GM18909 (cell line): ENCODE measurements around the gene SKAP1.
"Not testable (repeated sequence)": the region's sequence is repeated elsewhere in the genome, so short reads cannot be mapped to it uniquely, and the experiment has no call there.

Experiments used
- ATAC-seq: cut with Tn5 transposase; IDR thresholded peaks from one replicate; pipeline ENCODE4 v1.9.1; 2021; ENCODE audit warnings: mild to moderate bottlenecking; ENCODE audit not compliant: unreplicated experiment, poor library complexity

Gene SKAP1

GRCh38 chr17:48186317-48186716 is 243.7 kb downstream of the SKAP1 start:
- not testable (repeated sequence) for ATAC-seq

- ATAC-seq: no peak
These were observed 245.3 kb downstream of the SKAP1 start for GRCh38 chr17:48184721-48185120.

DNA sequence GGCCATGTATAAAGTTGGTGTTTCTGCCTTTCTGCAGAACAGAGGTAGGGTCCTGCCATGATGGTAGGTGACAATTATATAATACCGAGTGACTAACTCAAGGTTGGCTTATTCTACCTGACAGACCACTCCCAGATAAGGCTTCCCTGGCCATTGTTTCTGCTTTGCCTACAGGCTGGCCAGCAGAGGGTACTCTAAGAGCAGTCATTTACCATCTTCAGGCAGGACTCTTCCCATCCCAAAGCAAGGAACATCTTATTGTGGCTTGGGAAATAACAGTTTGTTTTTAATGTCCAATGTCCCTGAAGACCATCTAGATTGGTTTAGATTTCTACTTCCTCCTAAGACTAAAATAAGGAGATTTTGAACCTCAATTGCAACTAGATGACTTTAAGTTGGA is 248.4 kb downstream of the SKAP1 start:
- no peak for ATAC-seq

DNA sequence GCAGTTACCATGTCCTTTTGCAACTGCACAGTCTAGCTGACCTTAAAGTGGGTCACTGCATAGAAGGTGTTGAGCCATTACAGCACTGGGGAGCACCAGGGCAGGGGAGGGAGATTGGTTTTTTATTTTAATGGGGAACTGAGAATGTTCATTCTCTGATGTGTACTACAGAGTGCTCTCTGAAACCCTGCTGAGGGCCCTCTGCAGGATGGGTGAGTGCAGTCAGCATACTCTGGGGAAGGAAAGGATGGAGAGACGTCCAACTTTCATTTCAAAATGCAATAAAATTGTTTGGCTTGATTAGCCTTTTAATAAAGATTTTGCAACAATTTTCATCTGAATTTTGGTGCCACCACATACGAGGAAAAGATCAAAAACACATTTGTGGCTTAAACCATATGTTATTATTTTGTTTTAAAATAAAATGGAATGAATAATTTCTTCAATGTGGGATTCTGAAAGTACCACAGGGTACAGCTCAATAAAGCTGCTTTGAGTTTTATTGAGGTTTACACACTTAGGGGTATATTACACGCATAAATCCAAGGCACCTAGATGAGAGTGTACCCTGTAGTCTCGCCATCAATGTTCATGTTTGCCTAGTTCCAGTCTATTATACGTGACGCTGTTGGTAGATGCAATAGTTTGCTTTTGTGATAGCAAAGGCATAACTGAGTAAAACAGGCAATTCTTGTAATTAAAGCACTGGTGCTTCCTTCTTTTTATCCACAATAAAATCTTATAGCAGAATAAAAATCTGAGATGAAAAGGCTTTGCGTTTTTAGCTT is 249.0 kb downstream of the SKAP1 start:
- no peak for ATAC-seq

GRCh38 chr17:48179071-48179945 is 250.7 kb downstream of the SKAP1 start:
- ATAC-seq: no peak

DNA sequence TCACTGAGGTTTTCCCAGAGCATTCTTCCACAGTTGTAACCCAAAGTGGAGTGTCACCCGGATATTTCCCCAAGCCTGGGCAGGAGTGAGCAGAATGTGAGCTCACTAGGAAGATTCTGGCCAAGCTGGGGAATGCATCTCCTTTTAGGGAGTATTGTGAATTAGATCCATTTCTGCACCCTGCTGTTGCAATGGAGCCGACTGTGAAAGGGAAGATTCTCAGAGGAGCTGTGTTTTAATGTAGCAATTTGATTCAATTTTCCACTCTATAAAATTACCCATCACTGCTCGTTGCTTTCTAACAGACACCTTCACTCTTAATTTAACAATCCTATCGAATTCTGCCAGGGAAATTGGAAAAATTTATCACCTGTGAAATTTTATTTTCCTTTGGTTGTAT is 251.7 kb downstream of the SKAP1 start:
- no peak for ATAC-seq

GRCh38 chr17:48177816-48178215 is 252.2 kb downstream of the SKAP1 start:
- no peak for ATAC-seq

GRCh38 chr17:48176471-48176855 is 253.6 kb downstream of the SKAP1 start:
- ATAC-seq: no peak

- ATAC-seq: no peak
These were observed 254.1 kb downstream of the SKAP1 start for GRCh38 chr17:48175692-48176470.

GRCh38 chr17:48174833-48175523 is 255.0 kb downstream of the SKAP1 start:
- no peak for ATAC-seq

GRCh38 chr17:48173191-48173984 is 256.6 kb downstream of the SKAP1 start:
- ATAC-seq: no peak

DNA sequence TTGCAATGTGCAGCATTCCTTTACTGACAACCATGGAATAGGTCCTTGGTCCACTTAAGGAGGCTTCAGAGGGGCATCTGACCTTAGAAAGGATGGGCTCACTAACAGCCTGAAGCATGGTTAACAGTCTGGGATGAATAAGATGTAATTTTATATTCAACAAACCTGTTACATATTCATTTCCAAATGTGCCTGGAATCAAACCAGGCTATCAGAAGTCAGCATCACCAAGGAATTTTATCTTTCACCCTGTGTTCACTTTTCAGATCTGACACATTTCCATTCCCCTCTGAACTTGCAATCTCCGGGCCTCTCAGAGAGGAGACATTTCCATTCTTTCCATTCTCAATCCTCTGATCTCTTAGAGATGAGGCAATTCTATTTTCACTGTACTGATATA is 260.1 kb downstream of the SKAP1 start:
- ATAC-seq: no peak

GRCh38 chr17:48163809-48164208 is 266.2 kb downstream of the SKAP1 start:
- ATAC-seq: no peak

GRCh38 chr17:48162946-48163506 is 267.0 kb downstream of the SKAP1 start:
- ATAC-seq: no peak

DNA sequence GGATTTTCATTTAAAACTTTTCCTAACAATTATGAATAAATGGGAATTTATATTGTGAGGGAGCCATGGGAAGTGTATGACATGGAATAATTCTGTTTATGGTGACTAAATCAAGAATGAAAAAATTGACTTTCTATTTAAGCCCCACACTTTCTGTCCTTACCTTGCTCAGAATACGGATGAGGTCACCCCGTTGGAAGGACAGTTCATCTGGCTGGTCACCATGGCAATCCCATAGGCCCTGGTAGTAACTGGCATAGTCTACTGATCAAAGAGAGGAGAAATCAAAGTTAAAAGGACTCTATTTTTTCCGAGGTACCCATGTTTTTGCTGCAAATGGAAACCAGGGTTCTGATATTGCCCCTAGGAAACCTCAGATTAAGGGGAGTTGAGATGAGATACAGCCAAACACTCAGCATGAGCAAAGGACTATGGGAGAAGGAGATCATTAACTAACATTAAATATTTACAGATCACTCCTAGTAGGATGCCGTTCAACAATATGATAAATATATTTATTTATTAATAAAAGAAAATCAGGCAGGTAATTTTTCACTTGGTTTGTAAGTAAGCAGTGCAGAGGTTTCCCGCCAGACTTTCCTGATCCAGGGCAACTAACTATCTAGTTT is 267.6 kb downstream of the SKAP1 start:
- no peak for ATAC-seq

- ATAC-seq: no peak
These were observed 268.7 kb downstream of the SKAP1 start for GRCh38 chr17:48161127-48161905.

- no peak for ATAC-seq
These were observed 269.6 kb downstream of the SKAP1 start for GRCh38 chr17:48160177-48161081.
